GM19035 (cell line): ENCODE data around the gene RABGAP1L.

Experiments
- ATAC-seq: cut with Tn5 transposase; IDR thresholded peaks from one replicate; pipeline ENCODE4 v1.9.1; 2021; ENCODE audit not compliant: unreplicated experiment

The RABGAP1L gene

DNA sequence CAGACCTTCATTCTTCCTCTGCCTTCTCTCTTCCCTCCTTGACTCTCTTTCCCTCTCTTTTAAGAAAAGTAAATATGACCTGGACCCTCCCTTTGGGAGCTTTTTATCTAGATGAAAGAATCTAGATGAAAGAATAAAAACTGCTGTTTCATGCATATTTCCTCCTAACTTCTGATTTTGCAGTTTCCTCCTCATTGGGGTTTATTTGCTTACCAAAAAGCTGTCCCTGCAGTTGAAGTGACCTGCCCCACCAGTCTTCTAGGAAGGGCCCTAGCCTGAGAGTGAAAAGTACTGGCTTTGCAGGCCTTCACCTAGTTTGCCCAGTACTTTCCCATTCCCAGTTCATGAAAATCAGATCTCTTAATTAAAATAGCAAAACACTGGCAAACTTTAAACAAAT lies 812.1 kb downstream of the RABGAP1L start:
- ATAC-seq, result no peak

DNA sequence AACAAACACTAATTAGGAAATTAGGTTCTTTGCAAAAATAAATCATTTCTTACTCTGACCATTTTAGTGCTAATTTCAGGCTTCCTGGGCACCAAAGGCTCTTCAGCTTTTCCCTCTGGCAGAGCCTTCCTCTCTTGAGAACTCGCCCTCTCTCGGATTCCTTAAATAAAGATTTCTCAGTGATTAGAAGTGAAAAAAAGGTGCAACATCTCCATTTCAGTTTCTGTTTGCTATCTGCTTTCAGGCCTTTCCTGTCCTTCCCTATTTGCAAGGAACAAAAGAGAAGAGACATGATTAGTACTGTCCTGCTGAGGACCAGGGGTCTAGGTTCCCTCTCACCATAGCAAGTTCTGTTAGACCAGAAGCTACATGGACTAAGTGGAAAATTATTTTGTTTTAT lies 812.6 kb downstream of the RABGAP1L start:
- ATAC-seq, result no peak

DNA sequence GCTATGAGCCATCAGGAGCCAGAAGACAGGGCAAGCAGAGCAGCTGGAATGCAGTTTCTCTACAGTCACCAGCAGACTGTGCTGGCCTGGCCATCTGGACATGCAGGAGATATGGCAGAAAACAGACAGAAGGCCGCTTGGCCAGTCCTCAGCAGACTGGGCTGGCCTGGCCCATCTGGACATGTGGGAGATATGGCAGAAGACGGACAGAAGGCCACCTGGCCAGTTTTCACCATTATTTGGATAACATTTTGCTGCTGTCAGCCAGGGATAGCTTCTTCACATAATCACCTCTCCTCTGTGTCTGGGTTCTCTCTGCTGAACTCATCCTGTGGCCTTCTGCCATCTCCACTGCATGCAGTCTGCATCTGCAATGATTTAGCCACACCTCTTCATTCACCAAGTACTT lies 815.4 kb downstream of the RABGAP1L start:
- ATAC-seq, result no peak

DNA sequence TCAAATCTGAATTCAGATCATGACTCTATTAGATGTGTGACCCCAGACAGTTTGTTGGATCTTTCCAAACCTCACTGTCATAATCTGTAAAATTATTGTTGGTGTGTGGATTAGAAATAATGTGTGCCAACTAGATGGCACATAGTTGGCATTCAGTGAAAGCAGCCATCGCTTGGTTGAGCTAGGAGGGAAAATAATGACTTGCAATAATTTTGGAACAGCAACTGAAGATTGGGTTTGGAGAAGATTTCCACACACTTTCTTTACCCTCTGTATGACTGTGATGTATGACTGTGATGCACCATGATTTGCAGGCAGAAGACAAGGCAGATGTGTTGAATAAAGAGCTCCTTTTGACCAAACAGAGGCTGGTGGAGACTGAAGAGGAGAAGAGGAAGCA lies 816.4 kb downstream of the RABGAP1L start:
- no peak for ATAC-seq

DNA sequence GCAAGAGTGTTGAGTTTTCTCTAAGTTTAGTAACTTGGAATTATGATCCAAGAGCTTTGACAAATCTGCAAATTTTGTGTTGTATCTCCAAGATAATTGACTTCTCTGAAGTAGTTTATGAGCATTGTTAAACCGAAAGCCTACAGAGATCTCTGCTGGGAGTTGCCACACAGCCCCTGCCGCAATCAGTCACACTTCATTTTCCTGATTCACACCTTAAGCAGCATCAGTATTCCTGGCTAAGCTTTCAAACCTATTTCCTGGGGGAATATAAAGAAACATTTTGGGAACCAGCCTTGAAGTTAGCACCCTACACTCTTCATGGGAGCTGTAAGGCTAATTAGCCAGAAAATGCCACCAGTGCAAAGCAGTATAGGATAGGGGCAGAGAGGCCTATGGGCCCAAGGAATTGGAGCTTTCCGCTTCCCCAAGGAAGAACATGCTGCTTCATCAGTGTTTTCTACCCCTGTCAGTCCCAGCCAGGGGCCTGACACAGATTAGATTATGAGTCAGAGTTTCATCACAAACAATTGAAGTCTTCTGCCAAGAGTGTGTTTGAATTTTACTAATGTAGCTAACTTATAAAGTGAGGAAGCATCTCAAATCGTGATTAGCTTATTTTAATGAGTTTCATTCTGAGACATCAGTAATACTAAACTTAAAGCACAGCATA lies 817.3 kb downstream of the RABGAP1L start:
- no peak for ATAC-seq

DNA sequence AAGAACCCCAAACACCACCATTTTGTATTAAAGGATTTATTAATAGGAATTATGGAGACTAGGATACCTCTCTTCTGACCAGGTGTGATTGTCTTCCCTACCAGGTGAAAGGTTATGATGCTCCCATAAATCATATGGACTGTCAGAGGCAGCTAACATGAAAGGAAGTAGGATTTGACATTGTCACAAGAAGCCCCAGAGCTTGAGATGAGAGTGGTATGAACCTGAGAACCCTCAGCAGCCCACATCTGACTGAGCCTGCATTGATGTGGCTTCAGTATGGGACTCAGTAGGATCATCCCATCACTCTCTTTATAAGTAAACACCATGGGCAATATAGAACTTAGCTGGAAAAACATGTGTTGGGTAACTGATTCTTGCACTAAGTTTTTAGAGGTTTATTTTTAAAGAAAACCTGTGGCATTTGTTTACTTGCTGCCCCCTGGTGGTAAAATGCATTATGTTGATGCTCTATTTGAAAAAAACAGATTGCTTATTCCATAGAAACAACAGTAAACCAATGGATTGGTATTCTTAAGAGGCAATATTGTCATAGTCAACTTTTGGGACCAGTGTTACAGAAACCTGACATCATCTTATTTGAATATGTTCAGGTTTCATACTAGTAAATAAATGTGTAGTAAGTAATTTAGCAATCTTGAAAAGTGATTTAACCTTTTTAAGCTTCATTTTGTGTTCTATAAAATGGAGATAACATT lies 823.8 kb downstream of the RABGAP1L start:
- no peak for ATAC-seq

DNA sequence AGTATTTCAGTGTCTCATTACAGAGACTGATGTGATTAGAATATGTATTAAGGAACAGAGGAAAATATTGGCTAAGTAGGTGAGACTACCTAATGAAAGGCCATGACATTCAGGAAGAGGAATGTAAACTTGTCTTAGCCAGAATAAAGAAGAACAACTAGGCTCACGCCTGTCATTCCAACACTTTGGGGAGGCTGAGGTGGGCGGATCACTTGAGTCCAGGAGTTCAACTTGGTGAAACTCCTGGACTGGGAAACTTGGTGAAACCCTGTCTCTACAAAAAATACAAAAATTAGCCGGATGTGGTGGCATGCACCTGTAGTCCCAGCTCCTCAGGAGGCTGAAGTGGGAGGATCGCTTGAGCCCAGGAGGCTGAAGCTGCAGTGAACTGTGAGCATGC lies 825.6 kb downstream of the RABGAP1L start:
- ATAC-seq, result no peak

DNA sequence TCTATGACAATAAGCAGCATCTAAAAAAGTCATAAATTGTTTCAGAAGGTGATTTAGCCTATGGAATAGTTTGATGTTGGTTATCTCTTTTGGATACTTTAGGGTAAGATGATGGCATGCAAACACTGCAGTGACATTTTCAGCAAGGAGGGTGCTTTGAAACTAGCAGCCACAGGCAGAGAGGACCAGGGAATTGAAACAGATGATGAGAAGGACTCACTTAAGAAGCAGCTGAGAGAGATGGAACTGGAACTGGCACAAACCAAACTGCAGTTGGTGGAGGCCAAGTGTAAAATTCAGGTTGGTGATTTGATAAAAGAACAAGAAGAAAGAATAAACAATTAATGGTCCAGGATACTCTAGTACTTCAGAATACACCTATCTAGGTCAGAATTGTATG lies 829.2 kb downstream of the RABGAP1L start:
- no peak for ATAC-seq

DNA sequence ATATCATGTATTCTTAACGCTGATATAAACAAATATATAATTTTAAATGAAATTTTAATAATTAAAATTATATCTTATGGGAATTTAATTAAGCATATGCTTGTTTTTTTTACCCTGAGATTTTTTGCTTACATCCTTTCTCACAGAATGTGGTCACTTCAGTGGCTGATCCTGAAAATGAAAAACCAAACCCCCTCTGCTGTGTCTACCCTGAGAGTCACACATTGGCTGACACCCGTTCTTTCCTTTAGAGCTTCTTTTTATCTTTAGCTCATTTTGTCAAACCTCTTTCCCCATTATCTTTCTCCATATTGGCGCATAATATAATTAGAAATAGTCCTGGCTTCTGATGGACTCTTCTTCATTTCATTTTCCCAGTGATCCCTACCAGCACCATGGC lies 829.7 kb downstream of the RABGAP1L start:
- no peak for ATAC-seq

DNA sequence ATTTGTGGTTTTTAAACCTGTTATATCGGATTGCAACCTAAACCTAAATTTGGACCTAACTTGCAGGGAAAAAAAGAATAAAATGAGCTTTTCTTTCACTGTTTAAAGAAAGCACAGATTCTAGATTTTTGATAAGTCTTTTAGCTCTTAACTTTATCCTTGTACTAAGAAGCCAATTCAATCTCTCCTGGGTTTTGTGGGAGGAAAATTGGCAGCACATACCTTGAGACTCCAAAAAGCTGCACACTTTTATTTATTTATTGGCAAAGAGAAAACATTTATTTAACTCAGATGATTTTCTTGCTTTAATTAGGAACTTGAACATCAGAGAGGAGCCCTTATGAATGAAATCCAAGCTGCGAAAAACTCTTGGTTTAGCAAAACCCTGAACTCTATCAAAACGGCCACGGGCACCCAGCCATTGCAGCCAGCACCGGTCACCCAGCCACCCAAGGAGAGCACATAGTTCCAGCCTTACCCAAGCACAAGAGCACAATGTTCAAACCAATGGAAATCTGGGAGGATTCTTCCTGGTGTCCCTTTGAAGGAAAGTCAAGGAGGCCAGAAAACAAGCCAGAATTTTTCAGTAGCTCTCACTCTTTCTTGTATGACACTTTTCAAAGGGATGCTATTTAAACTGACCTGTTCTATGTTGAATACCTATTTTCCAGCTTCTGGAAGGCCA lies 830.4 kb downstream of the RABGAP1L start:
- no peak for ATAC-seq

DNA sequence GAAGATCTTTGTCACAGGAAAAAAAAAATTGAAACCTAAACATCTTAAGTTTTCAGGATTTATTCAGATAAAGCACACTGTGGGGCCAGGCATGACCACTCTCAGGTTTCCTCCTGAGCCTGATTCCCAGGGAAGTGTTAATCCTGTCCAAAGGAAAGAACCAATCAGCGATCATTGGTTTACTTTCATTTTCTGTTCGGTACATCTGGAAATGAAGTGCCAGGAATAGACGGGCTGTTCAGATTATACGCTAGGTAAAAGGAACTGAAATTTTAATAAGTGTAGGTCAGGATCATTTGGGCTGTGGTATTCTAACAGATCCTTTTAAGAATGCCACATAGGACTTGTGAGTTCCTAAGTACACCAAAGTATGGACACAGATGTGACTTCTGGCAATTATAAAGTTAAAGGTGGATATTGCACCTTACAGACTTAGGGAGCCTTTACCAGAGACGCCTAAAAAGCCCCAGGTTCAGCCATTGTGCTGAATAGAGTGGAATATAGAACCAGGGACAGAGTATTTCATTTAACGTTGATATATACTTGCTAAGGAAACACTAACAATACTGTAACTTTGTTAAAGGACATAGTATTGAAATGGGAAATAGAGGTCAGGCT lies 831.2 kb downstream of the RABGAP1L start:
- no peak for ATAC-seq

DNA sequence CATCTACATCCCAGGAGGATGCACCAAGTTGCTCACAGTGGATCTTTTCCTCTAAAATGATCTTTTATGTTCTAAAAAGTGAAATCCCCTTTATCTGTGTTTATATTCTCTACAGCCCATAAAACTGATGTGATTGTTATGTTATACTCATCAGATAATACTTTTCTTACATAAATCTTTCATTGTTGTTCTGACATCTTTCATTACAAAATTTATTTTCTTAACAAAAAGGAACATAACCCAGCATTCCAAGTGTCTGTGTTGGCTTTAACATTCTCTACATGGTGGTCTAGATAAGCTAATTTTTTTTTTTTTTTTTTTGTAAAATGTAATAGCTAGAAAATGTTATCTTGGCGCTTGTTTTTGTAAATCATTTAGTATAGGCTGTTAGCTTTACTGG lies 832.2 kb downstream of the RABGAP1L start:
- ATAC-seq, result no peak

DNA sequence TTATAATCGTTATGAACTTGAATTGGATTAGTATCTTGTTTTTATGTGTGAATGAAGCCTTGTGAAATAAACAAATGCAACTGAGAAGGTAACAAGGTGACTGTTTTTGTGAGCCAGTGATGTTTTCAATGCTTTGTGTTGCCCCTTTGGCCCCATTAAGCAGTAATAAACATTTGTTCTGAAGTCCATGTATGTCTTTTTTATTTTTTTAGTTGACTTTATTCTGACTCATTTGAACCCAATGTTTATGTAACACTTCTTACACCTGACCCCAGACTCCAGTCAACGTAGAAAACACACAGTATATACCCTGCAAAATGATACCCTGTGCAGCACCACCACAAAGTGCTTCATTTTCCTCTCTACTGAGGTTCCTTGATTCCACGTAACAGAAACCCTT lies 835.8 kb downstream of the RABGAP1L start:
- ATAC-seq, result no peak

DNA sequence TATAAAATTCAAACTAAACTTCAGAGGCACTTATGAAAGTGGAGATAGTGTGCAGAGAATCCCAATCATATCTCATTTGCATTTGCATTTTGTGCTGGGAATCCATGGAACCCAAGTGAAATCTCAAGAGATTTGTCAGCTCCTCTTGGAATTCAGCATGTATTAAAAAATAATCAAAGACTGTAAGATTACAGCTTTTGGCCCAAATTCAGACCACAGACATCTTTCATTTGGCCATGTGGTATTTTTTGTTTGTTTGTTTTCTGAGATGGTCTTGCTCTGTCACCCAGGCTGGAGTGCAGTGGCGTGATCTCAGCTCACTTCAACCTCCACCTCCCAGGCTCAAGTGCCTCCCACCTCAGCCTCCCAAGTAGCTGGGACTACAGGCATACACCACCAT lies 836.6 kb downstream of the RABGAP1L start:
- no peak for ATAC-seq

DNA sequence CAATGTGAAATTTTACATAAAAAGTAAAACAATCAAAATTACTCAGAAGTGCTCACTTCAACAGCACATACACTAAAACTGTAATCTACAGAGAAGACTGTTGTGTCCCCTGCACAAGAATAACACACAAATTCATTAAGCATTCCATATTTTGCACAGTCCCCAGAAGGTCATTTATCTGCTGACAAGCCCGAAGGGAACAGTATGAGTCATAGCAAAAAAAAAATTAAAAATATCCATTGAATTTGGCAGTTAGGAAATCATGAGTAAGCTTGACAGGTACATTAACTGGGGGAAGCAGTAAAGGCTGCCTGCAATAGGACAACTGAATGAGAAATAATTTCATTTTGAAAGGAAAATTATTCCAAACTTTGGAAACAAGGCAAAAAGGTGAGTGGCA lies 837.2 kb downstream of the RABGAP1L start:
- ATAC-seq, result no peak

DNA sequence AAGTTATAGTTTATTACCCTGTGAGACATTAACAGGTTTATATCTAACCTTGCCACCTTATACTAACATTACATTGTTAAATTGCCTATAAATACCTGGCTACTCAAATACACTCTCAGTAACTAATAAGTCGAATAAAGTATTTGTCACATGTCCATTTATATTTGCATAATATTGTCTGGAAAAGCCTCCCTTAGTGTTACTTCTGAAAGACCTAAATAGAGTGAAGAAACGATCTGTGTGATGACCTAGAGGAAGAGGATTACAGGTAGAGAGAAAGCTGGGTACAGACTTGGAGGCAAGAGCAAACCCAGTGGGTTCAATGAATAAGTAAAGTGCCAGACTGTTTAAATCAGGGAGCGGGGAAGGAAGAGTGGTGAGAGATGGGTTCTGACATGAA lies 837.7 kb downstream of the RABGAP1L start:
- no peak for ATAC-seq

DNA sequence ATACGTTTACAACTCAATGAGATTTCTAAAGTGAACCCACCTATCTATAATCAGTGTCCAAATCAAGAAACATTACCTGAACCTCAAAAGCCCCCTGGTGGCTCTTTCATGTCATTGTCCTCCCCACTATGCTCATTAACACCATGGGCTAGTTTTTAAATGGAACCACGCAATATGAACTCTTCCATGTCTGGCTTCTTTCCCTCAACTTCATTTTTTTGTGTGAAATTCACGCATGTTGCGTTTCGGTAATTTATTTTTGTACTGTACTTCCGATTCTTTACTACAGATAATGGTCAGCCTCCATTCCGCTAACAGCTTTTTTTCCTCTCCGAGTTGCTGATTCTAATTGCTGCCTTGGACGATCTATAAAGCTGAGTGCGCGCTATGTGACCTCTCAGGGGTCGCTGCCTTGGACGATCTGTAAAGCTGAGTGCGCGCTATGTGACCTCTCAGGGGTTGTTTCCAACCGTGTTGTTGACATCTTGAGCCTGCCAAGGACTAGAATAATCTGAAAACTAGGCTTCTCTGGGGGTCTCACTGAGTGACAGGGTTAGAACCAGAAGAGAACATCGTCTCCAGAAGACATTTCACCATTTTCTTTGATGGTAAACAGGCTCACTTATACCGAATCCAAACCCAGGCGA lies 839.4 kb downstream of the RABGAP1L start:
- peak; percentile 0 for ATAC-seq

DNA sequence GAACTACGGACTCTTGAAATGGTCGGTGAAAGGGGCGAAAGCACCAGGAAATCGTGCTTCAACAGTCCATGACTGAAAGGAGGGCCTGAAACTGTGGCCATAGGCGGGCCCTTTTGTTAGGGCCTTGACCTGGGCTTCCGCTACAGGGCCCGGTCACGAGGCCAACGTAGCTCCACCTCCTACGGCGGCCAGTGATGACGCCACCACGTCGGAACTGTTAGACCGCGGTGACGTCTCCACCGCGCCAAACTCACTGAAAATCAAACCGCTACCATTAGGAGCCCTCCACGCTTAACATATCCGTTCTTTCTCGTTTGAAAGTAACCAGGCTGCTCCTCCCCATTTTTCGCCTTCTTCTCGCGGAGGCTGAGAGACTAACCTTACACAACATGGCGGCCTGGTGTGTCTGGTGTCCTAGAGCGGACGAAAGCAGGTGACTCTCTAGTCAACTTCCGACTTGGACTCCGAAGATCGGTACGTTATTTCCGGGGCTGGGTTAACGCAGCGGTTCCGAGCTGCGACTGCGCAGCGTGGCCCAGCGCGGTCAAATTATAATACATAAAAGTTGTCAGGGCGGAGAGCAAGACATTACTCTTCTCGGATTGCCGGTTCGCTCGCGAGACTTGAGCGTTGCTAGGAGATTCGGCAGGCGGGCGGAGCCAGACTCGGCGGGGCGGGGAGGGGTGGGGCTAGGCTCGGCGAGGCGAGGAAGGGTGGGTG lies 840.1 kb downstream of the RABGAP1L start:
- ATAC-seq, result peak; percentile 77

DNA sequence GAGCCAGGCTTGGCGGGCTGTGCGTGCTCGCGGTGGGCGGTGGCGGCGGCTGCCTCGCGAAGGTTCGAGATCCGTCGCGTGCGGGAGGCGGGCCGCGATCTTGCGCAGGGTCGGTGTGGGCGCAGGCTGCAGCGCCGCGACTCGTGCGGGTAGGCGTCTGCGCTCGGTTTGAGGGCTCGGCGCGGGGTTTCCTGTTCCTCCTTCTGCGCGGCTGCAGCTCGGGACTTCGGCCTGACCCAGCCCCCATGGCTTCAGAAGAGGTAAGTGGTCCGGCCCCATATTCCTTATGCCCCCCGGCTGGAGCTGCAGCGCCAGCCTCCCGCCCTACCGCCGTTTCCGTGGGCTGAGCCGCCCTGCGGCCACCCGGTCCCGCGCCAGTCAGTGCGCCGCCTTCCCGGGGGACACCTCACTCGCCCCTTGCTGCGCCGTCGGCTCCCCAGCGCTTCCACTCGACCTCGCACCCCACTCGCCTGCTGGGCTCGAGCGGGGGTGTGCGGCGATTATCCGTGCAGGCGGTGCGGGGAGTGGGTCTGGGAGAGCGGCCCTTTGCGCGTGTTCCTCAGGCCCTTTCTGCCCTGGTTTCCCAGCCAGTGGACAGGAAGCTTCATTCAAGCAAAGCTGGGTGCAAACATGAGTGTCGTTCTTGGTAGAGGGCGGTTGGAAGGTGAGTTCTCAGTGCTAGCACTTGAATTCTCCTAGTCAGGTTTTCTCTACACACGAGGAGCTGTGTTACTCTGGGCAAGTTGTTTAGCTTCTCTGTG lies 840.8 kb downstream of the RABGAP1L start, which contains the start of gene CACYBP:
TSS of gene CACYBP (plus strand) at position 12 of the 761 bp plus-strand sequence. CDS start at position 246, 234 bp downstream.
- peak; percentile 22 for ATAC-seq

DNA sequence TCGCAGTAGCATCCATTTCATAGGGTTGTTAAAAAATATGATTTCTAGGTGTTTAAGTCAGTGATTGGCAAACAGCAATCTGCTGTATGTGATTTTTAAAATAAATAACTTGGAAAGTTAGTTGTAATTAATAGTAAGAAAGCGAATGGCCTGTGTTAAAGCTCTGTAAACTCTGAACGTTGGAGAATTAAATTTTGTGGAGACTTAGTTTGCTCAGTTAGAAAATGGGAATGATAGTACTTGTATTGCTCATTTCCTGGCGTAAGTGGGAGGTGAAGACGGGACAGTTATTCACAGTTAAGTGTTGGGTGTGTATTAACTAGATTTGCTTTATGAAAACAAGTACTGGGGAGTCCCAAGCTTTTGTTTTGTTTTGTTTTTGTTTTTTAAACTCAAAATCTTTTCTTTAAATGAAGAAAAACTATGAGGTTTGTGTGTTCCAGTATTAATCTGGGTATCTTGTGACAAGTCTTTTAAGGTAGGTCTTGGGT lies 841.4 kb downstream of the RABGAP1L start:
- ATAC-seq, result no peak
